Epidermal melanocyte (primary cell): ENCODE data around the gene HESX1.

Experiments used
- DNase-seq: peaks from one replicate; pipeline ENCODE4 v3.0.0; 2011; ENCODE audit warnings: low spot score; ENCODE audit not compliant: insufficient read length

Gene HESX1

DNA sequence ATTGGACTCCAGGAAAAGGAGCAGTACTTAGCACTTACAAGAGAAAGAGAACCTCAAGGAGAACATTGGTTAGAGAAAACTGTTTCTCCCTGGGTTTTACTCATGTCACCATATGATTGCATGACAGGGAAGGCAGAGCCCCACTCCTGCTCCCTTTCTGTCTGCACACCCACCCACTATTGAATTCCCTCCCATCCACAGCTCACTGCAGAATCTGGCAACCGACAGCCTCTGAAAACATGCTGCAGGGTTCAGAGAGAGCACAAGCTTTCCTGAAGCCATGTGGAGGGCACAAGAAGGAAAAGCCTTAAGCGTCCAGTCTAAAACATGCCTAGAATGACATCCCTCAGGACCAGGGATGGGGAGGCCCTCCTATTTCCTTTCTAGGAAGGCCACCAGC lies 31.6 kb downstream of the HESX1 start:
- DNase-seq: no peak

DNA sequence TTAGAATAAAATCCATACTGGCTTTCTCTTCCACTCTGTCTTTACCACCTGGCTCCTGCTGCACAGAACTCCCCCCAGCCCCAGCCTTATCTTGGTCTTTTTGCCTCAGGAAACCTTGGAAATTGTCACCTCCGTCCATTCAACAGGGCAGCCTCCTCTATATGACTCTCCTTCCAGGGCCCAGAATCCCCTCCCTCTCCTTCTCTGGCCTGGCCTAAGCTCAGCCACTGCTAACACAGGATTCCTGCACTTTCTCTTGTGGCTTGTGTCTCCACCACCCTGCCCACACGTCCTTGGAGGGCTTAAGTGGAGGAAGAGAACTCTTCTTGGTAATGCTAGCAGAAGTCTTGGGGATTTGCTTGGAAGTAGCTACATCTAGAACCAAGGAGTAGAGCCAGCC lies 33.1 kb downstream of the HESX1 start:
- DNase-seq: no peak

DNA sequence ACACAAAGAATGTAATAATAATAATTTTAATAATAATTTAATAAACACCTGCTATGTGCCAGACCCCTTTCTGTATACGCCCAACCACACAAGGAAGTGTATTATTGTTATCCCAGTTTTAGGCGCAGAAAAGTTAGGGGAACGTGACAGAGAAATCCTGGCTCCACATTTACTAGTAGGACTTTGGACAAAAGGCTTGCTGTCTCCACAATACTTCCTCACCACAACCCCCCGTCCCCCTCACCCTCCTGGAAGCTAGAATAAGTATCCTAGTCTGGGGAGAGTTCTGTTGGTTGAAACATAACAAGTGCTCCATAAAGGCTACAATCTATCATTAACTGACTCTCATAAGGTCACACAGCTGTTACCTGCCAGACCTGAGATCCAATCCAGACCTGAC lies 34.1 kb downstream of the HESX1 start:
- no peak for DNase-seq

DNA sequence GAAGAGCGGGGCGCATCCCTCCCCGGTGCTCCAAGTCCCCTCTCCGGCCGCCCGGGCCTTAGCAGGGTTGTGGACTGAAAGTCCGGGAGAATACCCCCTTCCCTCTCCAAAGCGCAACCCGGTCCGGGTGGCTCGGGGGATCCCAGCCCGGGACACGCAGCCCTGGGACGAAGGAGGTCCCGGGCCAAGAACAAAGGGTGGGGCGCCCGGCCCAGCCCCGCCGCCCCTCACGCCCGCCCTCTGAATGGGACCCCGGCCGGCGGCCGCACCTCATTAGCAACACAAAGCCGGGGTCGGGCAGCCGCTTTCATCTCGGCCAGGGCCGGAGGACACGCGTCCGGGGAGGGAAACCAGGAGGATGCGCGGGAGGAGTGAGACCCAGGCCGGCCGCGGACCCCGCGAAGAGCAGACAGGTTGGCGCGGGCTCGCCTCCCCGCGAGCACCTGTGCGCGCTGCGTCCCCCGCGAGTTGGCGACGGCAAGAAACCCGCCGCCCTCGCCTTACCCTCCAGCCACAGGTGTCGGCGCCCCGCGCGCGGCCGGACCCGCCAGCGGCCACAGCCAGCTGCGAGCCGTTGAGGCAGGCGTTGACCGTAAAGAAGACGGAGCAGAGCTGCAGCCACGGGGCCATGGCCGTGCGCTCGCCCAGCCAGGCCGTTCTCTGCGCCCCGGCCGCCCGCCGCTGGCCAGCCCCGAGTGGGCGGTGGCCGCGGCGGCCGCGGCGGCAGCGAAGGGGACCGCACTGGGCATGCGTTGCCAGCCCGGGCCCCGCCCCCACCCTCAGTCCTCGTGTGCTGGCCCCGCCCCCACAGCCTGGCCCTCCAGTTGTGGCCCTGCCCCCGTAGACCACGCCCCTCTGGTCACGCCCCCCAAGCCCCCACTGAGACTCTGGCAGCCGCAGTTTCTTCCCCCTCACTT lies 34.9 kb downstream of the HESX1 start, which contains the start of gene IL17RD:
Gene IL17RD (minus strand): TSS at position 697 of the 917 bp plus-strand sequence. CDS start 67 bp downstream, at position 630.
- peak; percentile 46 for DNase-seq

DNA sequence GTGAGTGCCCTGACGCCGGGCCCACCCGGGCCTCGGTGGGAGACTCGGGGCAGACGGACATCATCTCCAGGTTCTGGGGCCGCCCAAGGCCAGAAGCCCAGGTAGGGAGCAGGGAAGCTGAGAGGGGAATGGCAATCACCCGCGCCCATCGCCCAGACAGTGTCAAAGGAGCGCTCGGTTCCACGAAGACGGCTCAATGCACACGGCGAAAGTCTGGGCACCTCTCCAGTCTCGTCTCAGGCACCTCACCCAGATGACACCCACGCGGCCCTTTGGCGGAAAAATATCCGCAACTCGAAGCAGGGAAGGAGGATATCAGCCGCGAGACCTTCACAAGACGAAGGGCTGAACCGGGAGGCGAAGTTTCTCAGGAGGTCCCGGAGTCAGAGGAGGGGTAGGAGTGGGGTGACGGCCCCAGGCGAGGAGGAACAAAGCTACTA lies 35.5 kb downstream of the HESX1 start:
- DNase-seq: no peak

DNA sequence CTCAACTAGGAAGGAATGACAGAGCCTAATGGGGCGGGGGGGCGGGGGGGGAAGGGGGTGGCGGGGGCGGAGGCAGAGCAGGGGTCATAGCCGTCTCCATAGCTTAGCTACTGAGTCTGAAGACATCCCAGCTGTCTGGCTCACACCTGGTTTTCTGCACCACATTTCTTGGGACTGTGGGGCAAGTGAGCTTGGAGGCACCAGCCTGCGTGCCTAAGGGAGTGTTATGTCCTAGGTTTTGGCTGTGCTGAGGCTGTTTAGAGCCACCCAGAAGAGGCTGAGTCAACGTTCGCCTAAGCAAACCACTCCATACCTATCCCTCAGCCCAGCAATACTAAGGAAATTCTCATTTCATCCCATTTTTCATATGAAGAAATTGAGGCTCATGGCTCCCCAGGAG lies 36.0 kb downstream of the HESX1 start:
- no peak for DNase-seq

DNA sequence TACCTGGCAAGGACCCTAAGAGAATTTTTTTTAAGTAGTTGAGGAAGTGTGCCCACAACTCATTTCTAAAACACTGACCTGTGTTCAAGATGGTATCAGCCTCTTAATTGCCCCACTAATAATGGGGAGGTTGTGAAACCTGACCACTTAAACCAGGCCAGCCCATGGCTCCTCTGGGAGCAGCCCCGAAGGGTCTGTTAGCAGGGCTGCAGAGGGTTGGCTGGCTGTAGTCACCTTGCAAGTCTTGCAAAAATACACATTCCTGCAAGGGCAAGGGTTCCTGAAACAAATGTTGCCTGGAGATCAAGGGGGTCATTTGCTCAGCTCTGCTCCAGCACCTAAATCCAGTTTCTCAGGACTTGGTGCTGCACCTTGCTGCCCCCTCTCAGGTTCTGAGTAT lies 37.9 kb downstream of the HESX1 start:
- DNase-seq: no peak

DNA sequence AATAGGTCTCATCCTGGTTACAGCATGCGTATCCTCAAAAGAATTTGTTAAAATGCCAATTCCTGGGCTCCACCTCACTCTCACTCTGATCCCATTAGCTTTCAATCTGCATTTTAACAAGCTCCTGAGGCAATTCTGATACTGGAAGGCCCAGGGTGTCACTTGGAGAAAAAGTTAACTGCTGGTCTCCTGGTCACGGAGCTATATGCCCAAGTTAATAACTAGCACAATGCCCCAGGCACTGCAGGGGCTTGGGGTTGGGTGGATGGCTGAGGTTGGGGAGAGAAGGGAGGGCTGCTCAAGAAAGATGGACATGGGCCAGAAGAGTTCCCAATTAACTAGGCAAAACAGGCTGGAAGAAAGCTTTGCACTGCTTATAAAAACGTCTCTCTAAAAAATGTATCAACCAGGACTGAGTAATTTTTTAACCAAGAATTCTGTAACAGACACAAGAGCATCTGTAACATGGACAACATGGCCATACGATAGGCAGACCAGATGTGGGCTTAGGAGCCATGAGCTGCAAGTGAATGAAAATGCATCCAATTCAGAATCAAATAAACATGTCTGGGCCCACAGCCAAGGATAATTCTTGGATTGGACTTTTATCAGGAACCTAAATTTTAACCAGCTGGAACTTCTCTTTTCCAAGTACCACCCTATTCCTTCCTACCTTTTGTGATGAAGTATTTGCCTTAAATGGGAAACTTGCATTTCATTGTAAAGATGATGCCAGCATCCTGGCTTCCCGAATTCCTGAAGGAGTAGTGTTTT lies 38.8 kb downstream of the HESX1 start:
- no peak for DNase-seq

DNA sequence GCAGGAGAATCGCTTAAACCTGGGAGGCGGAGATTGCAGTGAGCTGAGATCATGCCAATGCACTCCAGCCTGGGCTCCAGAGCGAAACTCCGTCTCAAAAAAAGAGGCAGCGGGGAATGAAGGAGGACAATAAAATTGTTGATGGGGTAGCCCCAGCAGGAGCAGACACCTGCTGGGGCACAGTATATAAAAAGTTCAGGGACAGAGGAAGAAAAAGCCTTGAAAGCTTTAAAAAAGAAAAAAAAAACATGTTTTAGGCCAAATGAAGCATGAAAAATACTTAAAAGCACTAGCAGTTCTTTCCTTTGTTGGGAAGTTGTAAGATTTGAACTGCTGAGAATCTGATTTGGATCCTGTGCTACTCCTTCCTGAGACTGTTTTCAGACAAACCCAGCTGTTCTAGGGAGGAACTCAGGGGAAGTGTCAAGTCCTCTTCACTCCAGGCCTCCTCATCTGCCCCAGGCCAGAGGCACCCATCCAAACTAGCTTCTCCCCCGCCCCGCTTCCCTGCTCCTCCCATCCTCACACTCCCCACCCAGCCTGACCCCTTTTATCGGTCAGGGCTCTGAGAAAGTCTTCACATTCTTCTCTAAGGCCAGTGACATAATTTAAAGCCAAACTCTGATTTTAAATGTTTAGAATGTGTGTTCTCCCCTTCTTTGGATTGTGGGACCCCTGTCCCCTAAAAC lies 39.6 kb downstream of the HESX1 start:
- DNase-seq: no peak

DNA sequence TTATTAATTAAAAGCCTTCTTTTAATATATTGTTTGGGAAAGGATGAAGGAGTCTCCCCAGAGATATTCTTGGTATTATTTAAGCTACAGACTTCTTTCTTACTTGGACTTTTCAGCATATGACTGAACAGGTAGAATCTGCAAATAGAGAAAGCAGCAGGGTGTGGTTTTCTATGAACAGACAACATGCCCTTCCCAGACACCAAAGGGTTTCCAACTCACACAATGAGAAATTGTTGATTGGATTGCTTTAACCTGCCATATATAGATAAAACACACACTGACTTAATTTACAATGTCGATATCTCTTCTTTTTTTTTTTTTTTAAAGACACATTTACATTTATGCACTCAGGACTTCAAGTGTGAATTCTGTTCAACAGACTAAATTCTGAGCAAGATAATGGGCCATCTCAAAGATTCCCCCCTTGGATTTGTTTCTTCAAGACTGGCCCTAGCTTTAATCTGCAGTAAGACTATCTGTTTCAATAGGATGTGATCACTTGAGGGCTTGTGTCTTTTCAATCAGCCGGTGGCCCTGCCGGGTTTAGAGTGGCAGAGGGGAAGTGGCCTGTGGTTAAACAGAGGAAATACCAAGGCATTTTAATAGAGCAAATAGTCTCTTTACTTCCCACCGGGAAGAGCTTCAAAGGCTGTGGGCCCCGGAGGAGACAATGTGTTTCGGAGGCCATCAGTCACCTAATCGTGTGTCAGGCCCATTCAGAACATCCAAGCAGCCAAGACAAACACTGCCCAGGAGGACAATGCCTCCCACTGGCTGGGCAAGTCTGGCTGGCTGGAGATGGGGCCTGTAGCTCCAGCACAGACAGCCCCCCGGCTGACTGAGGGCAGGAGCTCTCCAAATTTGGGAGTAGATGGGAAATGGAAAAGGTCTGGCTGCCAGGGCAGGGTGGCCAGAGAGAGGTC lies 40.7 kb downstream of the HESX1 start:
- DNase-seq: no peak

DNA sequence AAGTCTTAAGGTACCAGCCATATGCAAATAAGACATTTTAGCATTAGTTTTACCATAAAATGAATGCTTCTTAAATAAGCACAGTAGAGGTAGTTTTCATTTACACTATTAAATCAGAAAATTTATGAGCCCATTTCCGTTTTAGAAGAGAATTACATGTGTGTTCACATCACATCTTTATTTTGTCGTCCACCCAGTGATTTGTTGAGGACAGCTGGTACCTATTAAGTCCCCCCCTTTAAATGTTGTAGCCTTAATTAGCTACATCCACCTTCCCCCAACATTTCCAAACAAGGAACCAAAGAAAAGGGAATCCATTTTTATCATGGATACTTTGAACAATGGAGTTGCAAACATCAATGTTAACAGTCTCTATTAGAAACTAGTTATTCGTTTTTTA lies 41.5 kb downstream of the HESX1 start:
- DNase-seq: no peak

DNA sequence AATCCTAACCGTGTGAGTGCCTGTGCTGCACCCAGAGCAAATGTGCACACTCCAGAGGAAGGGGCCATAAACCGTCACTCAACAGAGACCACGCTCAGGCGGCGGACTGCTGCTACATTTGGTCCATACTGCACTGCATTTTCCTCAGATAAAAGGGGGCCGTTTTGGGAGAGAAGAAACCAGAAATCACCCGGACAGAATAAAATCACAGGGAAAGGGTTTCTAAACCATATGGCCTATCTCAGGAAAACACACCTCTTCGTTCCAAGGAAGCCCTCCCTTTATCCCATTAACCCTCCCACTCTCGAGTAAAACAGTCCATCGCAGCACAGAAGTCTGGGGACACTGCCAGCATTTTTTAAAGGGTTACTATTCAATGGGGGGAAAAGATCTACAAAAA lies 42.2 kb downstream of the HESX1 start:
- DNase-seq: no peak

DNA sequence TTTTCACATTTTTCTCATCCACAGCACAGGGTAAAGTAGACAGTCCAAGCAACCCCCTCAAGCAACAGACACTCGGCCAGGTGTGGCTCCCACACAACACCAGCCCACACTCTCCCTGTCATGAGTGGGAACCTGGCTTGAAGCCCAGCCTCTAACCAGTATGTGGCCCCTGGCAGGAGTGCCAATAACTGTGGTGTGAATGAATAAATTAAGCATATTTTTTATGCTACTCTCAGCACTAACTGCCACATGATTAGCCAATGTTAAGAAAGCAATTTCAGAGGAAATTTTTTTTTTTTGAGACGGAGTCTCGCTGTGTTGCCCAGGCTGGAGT lies 44.5 kb downstream of the HESX1 start:
- DNase-seq: no peak

DNA sequence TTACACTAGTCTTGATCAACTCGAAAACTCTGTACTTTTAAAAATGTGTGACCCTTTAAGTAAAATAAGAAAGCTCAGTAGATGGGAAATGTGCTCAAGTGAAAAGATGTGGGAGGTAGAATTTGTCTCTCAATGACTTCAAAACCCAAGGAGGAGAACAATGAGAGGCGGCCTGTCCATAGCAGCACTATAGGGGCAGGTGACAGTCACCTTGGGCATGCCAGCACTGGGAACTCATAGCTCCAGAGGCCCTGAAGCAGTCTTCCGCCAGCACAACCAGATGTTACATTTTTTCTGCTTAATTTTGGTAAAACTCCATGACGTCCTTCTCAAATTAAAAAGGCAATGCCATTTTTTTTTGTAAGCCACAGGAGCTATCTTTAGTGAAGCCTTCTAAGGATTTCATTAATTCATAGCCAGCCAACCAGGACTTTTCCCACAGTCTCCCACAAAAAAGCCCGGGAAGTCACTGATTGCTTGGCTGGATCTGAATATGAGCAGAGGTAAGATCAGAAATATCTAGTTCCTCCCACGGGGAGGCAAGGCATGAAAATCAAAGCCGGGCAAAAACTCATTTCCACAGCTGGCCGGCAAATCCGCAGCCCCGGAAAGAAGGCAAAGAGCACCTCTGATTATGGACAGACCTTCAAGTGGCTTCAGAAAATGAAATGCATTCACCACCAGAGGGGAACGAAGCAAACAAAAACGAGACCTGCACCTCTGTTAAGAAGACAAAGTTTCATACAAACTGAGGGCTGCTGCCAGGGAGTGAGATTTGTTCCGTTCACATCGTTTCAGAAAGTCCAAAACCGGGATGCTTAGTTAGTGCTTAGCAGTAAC lies 45.1 kb downstream of the HESX1 start:
- DNase-seq: no peak

DNA sequence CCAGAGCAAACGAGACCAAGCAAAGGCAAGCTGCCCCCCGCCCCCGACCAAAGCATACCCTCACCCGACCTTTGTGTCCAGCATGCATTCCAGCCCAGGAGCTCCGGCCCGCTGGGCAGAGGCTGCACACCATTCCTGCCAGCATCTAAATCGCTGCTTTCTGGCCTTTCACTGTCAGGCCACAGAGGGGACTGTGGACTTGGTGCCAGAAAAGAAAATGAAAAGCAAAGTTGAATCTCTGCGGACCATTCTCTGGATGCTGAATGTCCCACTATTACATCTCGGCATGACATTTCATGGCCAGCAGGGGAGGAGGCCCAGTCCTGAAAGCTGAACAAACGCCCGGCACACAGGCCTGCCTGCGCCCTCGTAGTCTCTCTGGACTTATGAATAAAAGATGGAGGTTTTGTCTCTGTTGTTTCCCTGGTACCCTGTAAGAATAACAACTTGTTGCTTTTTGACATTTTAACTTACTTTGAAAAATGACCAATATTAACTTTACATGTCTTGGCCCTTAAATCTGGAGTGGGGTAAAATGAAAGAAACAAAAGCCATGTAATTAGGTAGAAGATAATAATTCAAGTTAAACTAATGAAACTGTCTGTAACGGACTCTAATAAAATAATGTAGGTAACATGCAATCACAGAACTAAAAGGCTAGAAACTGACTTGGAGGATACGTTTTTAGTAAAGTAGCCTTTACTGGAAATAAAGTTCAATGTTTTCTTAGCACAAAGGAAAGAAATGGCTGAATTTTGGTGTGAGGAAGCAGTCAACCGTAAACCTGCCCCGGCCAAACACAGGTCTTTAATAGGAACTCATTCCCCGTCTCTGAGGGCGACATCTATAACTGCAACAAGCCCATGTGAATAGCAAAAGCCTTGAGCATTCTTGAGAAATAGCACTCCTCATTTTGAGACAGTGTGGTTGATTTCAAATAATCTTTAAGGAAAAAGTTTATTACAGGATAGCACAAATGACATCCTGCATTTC lies 47.3 kb downstream of the HESX1 start:
- no peak for DNase-seq

DNA sequence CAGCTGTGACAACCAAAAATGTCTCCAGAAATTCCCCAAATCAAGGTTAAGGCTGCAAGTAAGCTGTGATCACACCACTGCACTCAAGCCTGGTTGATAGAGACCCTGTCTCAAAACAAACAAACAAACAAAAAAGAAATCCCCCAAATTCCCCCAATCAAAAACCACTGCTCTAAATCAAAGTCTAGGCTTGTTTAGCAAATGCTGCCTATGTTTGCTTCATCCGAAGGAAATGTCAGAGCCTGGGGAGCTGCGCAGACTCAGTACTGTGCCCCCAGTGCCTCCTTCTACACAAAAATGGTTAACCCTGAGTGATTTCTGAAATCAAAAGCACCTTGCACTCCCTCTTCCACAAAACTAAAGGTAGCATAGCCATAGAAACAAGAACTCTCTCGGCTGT lies 48.0 kb downstream of the HESX1 start:
- DNase-seq: no peak

DNA sequence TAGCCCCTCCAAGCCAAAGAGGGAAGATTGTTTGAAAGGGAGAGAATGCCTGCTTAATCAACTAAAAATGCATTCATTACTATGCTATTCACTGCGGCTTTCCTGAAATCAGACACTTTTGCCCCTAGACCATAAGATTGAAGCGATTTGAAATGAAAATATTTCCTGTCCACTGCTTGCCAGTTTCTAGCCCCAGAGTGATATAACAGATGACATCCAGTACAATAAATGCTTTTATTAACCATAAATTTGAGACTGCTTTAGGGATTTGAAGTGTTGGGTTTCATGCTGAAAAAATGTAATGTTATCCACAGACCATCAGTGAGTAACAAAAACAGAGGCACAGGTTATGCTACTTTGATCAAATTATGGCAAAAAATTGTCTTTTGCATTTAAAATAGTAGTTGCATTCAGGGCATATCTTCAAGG lies 48.7 kb downstream of the HESX1 start:
- DNase-seq: peak; percentile 38

DNA sequence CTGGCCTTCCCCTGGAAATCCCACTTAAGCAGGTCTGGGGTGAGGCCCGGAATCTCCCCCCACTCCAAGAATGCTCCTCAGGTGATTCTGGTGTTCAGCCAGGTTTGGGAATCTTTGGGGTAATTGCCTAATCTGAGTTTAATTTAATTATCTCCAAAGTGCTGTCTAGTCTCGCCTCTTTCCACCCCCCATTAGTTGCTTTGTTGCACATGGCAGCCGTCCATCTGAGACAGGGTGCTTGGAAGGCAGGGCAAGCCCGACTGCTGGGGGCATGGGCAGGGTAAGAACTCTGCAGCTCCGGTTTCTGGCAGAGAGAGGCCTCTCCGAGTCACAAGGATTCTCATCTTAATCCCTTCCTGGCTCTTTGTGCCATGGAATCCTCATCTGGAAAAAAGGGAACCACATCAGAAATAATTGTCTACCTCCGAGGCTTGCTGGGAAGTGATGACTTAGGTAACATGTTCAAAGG lies 49.6 kb downstream of the HESX1 start:
- no peak for DNase-seq
